GM21381 (cell line): Measurements from ENCODE around the gene COMMD9.
"Not testable (repeated sequence)": the region's sequence is repeated elsewhere in the genome, so short reads cannot be mapped to it uniquely, and the experiment has no call there.

Source experiments
- ATAC-seq: cut with Tn5 transposase; IDR thresholded peaks from one replicate; pipeline ENCODE4 v1.9.1; 2021; ENCODE audit warnings: mild to moderate bottlenecking, moderate library complexity; ENCODE audit not compliant: unreplicated experiment

Gene COMMD9

GRCh38 chr11:36289226-36289852, at the start of gene COMMD9:
TSS of gene COMMD9 (minus strand) at chr11:36289424. CDS start at chr11:36289412, 12 bp downstream.
- ATAC-seq, result peak; percentile 99

- no peak for ATAC-seq
These were observed 44.7 kb upstream of the COMMD9 start for GRCh38 chr11:36333897-36334296.

DNA sequence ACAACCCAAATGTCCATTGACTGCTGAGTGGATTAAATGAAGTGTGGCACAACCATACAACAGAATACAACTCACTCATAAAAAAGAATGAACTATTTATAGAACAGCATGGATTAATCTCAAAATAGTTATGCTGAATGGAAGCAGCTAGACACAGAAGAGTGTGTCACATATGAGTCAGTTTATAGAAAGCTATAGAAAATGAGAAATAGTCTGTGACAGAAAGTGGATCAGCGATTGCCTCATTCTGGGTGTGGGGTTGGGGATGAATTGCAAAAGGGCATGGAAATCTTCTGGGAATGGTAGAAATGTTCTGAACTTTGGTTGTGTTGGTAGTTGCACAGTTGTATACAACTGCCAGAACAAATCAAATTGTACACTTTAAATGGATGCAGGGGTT, 44.2 kb upstream of the COMMD9 start:
- no peak for ATAC-seq

- no peak for ATAC-seq
These were observed 41.2 kb upstream of the COMMD9 start for GRCh38 chr11:36330411-36330810.

DNA sequence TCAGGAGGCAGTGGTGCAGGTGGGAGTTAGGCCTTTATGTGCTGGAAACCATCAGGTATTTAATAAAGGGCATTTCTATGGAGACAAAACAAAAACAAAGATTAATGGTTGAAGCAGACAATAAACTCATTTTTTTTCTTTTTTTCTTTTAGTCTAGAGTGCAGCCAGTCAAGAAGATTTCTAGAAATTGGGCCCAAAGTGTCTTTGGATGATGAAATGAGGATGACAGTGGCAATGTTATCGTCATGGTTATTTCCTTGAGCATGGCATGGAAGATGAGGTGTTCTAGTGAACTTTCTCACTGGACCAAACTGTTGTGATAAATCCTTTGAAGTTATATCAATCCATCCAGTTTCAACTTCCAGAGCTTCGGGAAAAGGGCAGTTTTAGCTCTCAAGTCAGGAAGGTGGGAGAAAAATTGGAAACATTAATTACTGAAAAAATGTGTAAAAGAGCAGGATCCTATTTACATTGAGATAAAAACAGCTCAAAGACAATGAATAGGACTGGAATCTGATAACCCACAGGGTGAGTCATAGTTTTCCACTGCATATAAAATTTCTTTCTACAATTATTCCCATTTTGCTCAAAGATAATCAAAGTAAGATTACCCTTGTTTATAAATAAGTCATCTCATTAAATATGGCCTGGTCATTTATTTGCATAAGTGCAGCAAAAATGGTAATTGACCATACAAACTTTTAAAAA, 39.9 kb upstream of the COMMD9 start:
- ATAC-seq, result no peak

GRCh38 chr11:36326524-36327419, 37.5 kb upstream of the COMMD9 start:
- peak; percentile 65 for ATAC-seq

DNA sequence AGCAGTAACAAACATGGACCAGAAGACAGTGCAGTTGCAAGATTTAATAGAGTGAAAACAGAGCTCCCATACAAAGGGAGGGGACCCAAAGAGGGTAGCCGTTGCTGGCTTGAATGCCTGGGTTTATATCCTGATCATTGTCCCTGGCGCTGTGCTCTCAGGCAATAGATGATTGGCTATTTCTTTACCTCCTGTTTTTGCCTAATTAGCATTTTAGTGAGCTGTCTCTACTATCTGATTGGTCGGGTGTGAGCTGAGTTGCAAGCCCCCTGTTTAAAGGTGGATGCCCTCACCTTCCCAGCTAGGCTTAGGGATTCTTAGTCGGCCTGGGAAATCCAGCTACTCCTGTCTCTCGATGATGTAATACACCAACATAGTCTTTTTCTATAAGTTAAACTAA, 36.2 kb upstream of the COMMD9 start:
- not testable (repeated sequence) for ATAC-seq

DNA sequence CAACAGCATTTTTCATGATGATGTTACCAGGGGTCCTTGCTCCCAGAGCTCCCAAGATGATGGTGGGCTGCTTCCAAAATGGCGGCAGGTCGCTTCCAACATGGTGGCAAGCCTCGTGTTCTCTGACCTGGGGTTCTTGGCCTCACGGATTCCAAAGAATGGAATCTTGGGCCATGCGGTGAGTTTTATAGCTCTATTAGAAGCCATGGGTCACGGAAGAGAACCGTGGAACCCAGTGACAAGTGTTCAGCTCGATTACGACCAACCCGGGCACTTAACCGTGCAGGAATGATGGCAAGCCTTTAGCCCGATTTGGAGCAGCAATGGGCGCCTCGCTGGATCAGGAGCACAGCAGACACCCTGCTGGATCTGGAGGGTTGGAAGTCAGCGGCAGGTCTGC, 35.7 kb upstream of the COMMD9 start:
- ATAC-seq, result not testable (repeated sequence)

DNA sequence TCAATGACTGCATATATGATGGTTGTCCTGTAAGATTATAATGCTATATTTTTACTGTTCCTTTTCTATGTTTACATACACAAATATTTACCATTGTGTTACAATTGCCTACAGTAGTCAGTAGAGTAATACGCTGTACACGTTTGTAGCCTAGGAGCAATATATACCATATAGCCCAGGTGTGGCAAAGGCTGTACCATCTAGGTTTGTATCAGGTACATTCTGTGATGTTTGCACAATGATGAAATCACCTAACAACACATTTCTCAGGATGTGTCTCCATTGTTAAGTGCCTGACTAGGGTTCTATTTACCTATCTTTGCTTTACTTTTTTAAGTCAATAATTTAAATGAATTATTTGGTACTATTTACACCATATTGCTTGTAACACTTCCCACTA, 28.8 kb upstream of the COMMD9 start:
- no peak for ATAC-seq

- ATAC-seq, result no peak
These were observed 26.8 kb upstream of the COMMD9 start for GRCh38 chr11:36316049-36316448.

DNA sequence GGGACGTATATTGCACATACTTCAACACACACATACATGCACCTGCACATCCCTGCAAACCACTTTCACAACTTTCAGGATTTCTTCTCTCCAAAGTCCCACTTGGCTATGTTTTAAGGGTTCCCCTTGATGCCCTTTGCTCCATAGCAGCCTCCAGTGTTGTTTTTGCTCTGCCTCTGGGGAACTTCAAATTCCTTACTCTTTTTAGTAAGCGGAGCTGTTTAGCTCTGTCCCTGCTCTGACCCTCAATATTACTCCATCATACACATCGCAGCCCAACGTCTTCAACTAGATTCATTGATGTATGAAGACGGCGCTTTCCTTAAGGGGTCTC, 25.2 kb upstream of the COMMD9 start:
- ATAC-seq, result no peak

- no peak for ATAC-seq
These were observed 24.7 kb upstream of the COMMD9 start for GRCh38 chr11:36313750-36314433.

GRCh38 chr11:36312611-36313472, 23.6 kb upstream of the COMMD9 start:
- no peak for ATAC-seq

- no peak for ATAC-seq
These were observed 22.8 kb upstream of the COMMD9 start for GRCh38 chr11:36311926-36312595.

DNA sequence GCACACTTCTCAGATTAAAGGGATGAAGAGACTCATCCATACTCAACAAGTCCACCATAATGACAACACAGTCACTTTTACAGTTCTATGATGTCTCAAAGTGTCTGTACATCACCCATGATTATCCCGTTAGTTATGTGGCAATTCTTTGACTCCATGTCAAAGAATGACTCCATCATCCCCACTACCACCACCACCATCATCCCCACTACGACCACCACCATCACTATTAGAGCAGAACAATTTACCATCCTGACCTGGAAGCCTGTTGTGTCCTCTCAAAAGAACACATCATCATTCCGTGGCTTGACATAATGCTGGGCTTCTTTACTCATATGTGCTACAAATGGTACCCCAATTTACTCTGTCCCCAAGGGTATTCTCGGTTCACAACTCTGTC, 20.6 kb upstream of the COMMD9 start:
- ATAC-seq, result no peak

- no peak for ATAC-seq
These were observed 19.4 kb upstream of the COMMD9 start for GRCh38 chr11:36308577-36308976.

- ATAC-seq, result no peak
These were observed 17.7 kb upstream of the COMMD9 start for GRCh38 chr11:36306888-36307287.

DNA sequence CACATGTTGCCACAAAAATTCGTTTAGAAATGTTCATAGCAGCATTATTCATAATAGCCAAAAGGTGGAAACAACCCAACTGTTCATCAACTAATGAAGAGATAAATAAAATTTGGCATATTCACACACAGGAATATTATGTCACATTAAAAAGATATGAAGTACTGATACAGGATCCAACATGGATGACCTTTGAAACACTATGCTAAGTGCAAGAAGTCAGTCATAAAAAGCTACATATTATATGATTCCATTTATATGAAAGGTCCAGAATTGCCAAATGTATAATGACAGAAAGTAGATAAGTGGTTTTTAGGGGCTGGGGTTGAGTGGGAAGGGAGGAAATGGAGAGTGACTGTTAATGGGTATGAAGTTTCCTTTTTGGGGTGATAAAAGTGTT, 15.8 kb upstream of the COMMD9 start:
- ATAC-seq, result no peak

DNA sequence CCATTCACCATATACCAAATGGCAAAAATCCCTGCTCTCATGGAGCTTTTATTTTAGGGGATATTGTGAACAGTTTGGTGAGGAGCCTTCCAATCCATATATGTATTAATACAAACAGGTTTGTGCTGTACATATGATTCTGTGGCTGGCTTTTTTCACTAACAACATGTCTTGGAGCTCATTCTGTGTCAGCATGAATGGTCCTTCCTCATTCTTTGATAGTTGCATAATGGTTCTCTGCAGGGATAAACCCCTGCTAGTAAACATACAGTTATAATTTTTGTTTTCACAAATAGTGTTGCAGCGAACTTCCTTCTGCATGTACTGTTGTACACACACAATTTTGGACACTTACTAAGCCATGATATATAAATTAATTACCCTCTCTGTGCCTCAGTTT, 15.1 kb upstream of the COMMD9 start:
- no peak for ATAC-seq

GRCh38 chr11:36300650-36301049, 11.4 kb upstream of the COMMD9 start:
- ATAC-seq, result no peak
